Esophagus (tissue), 2 donors: ENCODE results near the gene PID1. TPM values are rescaled to one million over a fixed set of nuclear protein-coding genes. Genes with fewer than 3 reads are reported as not detected.

Experiments used
- H3K27ac ChIP-seq, 2 donors: one replicate each; pipeline ENCODE4 v1.5.1; 2013; ENCODE audit warnings: low read depth in 2 of 2, mild to moderate bottlenecking in 2 of 2, inconsistent platforms in 1 of 2, low read length in 1 of 2, moderate library complexity in 1 of 2
- H3K27me3 ChIP-seq, 2 donors: one replicate each; pipeline ENCODE4 v1.6.1; 2013; ENCODE audit warnings: low read length in 2 of 2, control low read depth in 1 of 2, mild to moderate bottlenecking in 1 of 2; ENCODE audit not compliant: insufficient read depth in 2 of 2, control insufficient read depth in 1 of 2
- H3K36me3 ChIP-seq, 2 donors: one replicate each; pipeline ENCODE4 v1.6.1; 2013; ENCODE audit warnings: low read length in 1 of 2; ENCODE audit not compliant: control insufficient read depth in 2 of 2, insufficient read depth in 2 of 2
- H3K4me1 ChIP-seq, 2 donors: one replicate each; pipeline ENCODE4 v1.6.1; 2013; ENCODE audit warnings: low read length in 1 of 2; ENCODE audit not compliant: control insufficient read depth in 2 of 2, insufficient read depth in 2 of 2
- H3K4me3 ChIP-seq, 2 donors: one replicate each; pipeline ENCODE4 v1.5.1; 2013; ENCODE audit warnings: low read length in 2 of 2, mild to moderate bottlenecking in 2 of 2, low read depth in 1 of 2, moderate library complexity in 1 of 2
- H3K9me3 ChIP-seq, 2 donors: one replicate each; pipeline ENCODE4 v1.6.1; 2013; ENCODE audit warnings: mild to moderate bottlenecking in 2 of 2, low read depth in 1 of 2, low read length in 1 of 2, moderate library complexity in 1 of 2; ENCODE audit not compliant: control insufficient read depth in 2 of 2, insufficient read depth in 1 of 2
- WGBS, 2 donors: extraction: QIAGEN DNeasy Blood & Tissue Kit; methylation state at CpG; one replicate each; pipeline ENCODE4 v1.1.7; 2013; 5-methylcytosine and 5-hydroxymethylcytosine counted together
- polyA plus RNA-seq, 2 donors: library from polyadenylated mRNA; stranded (reverse); fragments of 200-250 nt; gene quantifications; one replicate each; pipeline ENCODE4 v1.2.3, GENCODE V29; 2013
- donor health status: healthy with polysubstance abuse.
- donor health status: Bipolar disorder and iron deficiency.

The PID1 gene
- polyA plus RNA-seq, 2 donors = 2.0 to 3.5 TPM

- WGBS, 2 donors = 89 to 92% methylated on average over 10 of the region's 10 CpGs
- H3K4me3 ChIP-seq = no peak overlapping the region
- no peaks in the 10 kb centered on the region for H3K4me1 ChIP-seq
- H3K27ac ChIP-seq = no peak overlapping the region
- H3K9me3 ChIP-seq = no peaks in the 10 kb centered on the region
- no peaks in the 10 kb centered on the region for H3K27me3 ChIP-seq
- H3K36me3 ChIP-seq = no peaks in the 10 kb centered on the region
Measured at GRCh38 chr2:229152674-229153073, 118.4 kb downstream of the PID1 start.

GRCh38 chr2:229150317-229150716 is 120.8 kb downstream of the PID1 start:
- 63 to 65% methylated on average over 4 of the region's 4 CpGs for WGBS, 2 donors
- Histone ChIP-seq H3K4me1 (no peaks in the 10 kb centered on the region), H3K36me3 (no peaks in the 10 kb centered on the region), H3K4me3 (no peak overlapping the region), H3K9me3 (no peaks in the 10 kb centered on the region), H3K27ac (no peak overlapping the region), H3K27me3 (no peaks in the 10 kb centered on the region)

GRCh38 chr2:229141424-229142025 is 129.6 kb downstream of the PID1 start:
- 25 to 38% methylated on average over 3 of the region's 3 CpGs for WGBS, 2 donors
- no peaks in the 10 kb centered on the region for H3K36me3 ChIP-seq
- H3K27me3 ChIP-seq = no peaks in the 10 kb centered on the region
- no peaks in the 10 kb centered on the region for H3K4me1 ChIP-seq
- H3K27ac ChIP-seq = no peak overlapping the region
- H3K9me3 ChIP-seq = no peaks in the 10 kb centered on the region
- H3K4me3 ChIP-seq = no peak overlapping the region

GRCh38 chr2:229137639-229138038 is 133.4 kb downstream of the PID1 start:
- H3K27ac ChIP-seq = no peak overlapping the region
- H3K36me3 ChIP-seq = no peaks in the 10 kb centered on the region
- 63 to 75% methylated on average over 3 of the region's 3 CpGs for WGBS, 2 donors
- no peaks in the 10 kb centered on the region for H3K9me3 ChIP-seq
- H3K4me3 ChIP-seq = no peak overlapping the region
- no peaks in the 10 kb centered on the region for H3K27me3 ChIP-seq
- H3K4me1 ChIP-seq = no peaks in the 10 kb centered on the region

- H3K4me1 ChIP-seq = no peaks in the 10 kb centered on the region
- no peak overlapping the region for H3K27ac ChIP-seq
- no peaks in the 10 kb centered on the region for H3K27me3 ChIP-seq
- no peaks in the 10 kb centered on the region for H3K36me3 ChIP-seq
- H3K9me3 ChIP-seq = no peaks in the 10 kb centered on the region
- no peak overlapping the region for H3K4me3 ChIP-seq
- WGBS, 2 donors = 92 to 93% methylated on average over 2 of the region's 2 CpGs
Measured at GRCh38 chr2:229137066-229137465, 134.0 kb downstream of the PID1 start.

GRCh38 chr2:229133155-229133772 is 137.8 kb downstream of the PID1 start:
- no peaks in the 10 kb centered on the region for H3K9me3 ChIP-seq
- H3K36me3 ChIP-seq = no peaks in the 10 kb centered on the region
- no peak overlapping the region for H3K27ac ChIP-seq
- 39 to 47% methylated on average over 5 of the region's 5 CpGs for WGBS, 2 donors
- no peaks in the 10 kb centered on the region for H3K4me1 ChIP-seq
- no peaks in the 10 kb centered on the region for H3K27me3 ChIP-seq
- H3K4me3 ChIP-seq = no peak overlapping the region

- 65 to 86% methylated on average over 6 of the region's 6 CpGs for WGBS, 2 donors
- H3K4me3 ChIP-seq = no peak overlapping the region
- no peak overlapping the region for H3K27ac ChIP-seq
- H3K4me1 ChIP-seq = no peaks in the 10 kb centered on the region
- no peaks in the 10 kb centered on the region for H3K27me3 ChIP-seq
- no peaks in the 10 kb centered on the region for H3K36me3 ChIP-seq
- no peaks in the 10 kb centered on the region for H3K9me3 ChIP-seq
Measured at GRCh38 chr2:229132236-229132635, 138.9 kb downstream of the PID1 start.

GRCh38 chr2:229130522-229130921 is 140.6 kb downstream of the PID1 start:
- Histone ChIP-seq H3K4me1 (no peaks in the 10 kb centered on the region), H3K36me3 (no peaks in the 10 kb centered on the region), H3K27me3 (no peaks in the 10 kb centered on the region), H3K27ac (no peak overlapping the region), H3K4me3 (no peak overlapping the region), H3K9me3 (no peaks in the 10 kb centered on the region)
- 52 to 60% methylated on average over 6 of the region's 6 CpGs for WGBS, 2 donors

- H3K4me3 ChIP-seq = no peak overlapping the region
- no peaks in the 10 kb centered on the region for H3K36me3 ChIP-seq
- no peaks in the 10 kb centered on the region for H3K9me3 ChIP-seq
- 51 to 52% methylated on average over 12 of the region's 12 CpGs for WGBS, 2 donors
- no peaks in the 10 kb centered on the region for H3K4me1 ChIP-seq
- H3K27ac ChIP-seq = no peak overlapping the region
- H3K27me3 ChIP-seq = no peaks in the 10 kb centered on the region
Measured at GRCh38 chr2:229129738-229130371, 141.2 kb downstream of the PID1 start.

- WGBS, 2 donors = 71% methylated on average over 4 of the region's 4 CpGs
- Histone ChIP-seq H3K36me3 (no peaks in the 10 kb centered on the region), H3K27me3 (no peaks in the 10 kb centered on the region), H3K4me3 (no peak overlapping the region), H3K27ac (no peak overlapping the region), H3K9me3 (no peaks in the 10 kb centered on the region), H3K4me1 (no peaks in the 10 kb centered on the region)
Measured at GRCh38 chr2:229127471-229127870, 143.6 kb downstream of the PID1 start.
